Vagina (tissue), 2 donors: ENCODE data around the gene NEK4.

Source experiments
- POLR2A ChIP-seq, 2 donors: fragments of 450-650 bp; IDR thresholded peaks; one replicate each; pipeline ENCODE4 v1.6.1; 2017; ENCODE audit warnings: antibody characterized with exemption in 2 of 2, mild to moderate bottlenecking in 2 of 2, moderate library complexity in 2 of 2
- POLR2AphosphoS5 ChIP-seq, 2 donors: sonication (generic); formaldehyde crosslinking; IDR thresholded peaks; one replicate each; pipeline ENCODE4 v1.9.0; 2017; ENCODE audit warnings: antibody characterized with exemption in 2 of 2, mild to moderate bottlenecking in 2 of 2, low read depth in 1 of 2; ENCODE audit not compliant: insufficient read depth in 1 of 2
- TF ChIP-seq, protein P1 (sequence below), 3 experiments: fragments of 450-650 bp in 2 of 3; fragments of 200-600 bp in 1 of 3; sonication (generic) in 1 of 3; IDR thresholded peaks; one replicate each; pipeline ENCODE4 v1.5.1; 2017 to 2019; ENCODE audit warnings: antibody characterized with exemption in 3 of 3, mild to moderate bottlenecking in 2 of 3, moderate library complexity in 2 of 3

GRCh38 chr3:52798376-52798977 lies 27.7 kb upstream of the NEK4 start:
- TF ChIP-seq, protein P1, sequence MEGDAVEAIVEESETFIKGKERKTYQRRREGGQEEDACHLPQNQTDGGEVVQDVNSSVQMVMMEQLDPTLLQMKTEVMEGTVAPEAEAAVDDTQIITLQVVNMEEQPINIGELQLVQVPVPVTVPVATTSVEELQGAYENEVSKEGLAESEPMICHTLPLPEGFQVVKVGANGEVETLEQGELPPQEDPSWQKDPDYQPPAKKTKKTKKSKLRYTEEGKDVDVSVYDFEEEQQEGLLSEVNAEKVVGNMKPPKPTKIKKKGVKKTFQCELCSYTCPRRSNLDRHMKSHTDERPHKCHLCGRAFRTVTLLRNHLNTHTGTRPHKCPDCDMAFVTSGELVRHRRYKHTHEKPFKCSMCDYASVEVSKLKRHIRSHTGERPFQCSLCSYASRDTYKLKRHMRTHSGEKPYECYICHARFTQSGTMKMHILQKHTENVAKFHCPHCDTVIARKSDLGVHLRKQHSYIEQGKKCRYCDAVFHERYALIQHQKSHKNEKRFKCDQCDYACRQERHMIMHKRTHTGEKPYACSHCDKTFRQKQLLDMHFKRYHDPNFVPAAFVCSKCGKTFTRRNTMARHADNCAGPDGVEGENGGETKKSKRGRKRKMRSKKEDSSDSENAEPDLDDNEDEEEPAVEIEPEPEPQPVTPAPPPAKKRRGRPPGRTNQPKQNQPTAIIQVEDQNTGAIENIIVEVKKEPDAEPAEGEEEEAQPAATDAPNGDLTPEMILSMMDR (IDR thresholded peaks at IDR 0.05) = no peak
- no peak for TF ChIP-seq POLR2A (IDR thresholded peaks at IDR 0.05)
- TF ChIP-seq POLR2AphosphoS5 (IDR thresholded peaks at IDR 0.05; ENCODE audit: insufficient read depth in 1 of 2, low read depth in 1 of 2) = no peak
